Naive B cell (primary cell): Measurements from ENCODE around the gene LTBP1. TPM values are rescaled to one million over a fixed set of nuclear protein-coding genes. Genes with fewer than 3 reads are reported as not detected.
"Not testable (repeated sequence)": the region's sequence is repeated elsewhere in the genome, so short reads cannot be mapped to it uniquely, and the experiment has no call there.

Experiments
- ATAC-seq, 2 donors: fragments of 150-1000 bp; cut with Tn5 transposase; 2 replicates each; pipeline ENCODE4 v1.10.0; 2021; ENCODE audit warnings: low read depth in 2 of 2, mild to moderate bottlenecking in 2 of 2, moderate library complexity in 2 of 2
- DNase-seq: peaks from one replicate; pipeline ENCODE4 v3.0.0; 2022
- H3K27ac Mint-ChIP-seq, 6 donors: one replicate each; pipeline ENCODE4 v1.8.0; 2020 to 2022; ENCODE audit warnings: mild to moderate bottlenecking in 6 of 6, mixed read lengths in 6 of 6, moderate library complexity in 5 of 6, inconsistent platforms in 2 of 6
- H3K27me3 Mint-ChIP-seq, 3 donors: one replicate each; pipeline ENCODE4 v1.8.0; 2021 to 2022; ENCODE audit warnings: mixed read lengths in 3 of 3, mild to moderate bottlenecking in 1 of 3
- H3K36me3 Mint-ChIP-seq, 2 donors: one replicate each; pipeline ENCODE4 v1.8.0; 2020 to 2022; ENCODE audit warnings: mixed read lengths in 2 of 2, inconsistent platforms in 1 of 2, mild to moderate bottlenecking in 1 of 2
- H3K4me1 Mint-ChIP-seq, 3 donors: one replicate each; pipeline ENCODE4 v1.8.0; 2020 to 2022; ENCODE audit warnings: mixed read lengths in 3 of 3, inconsistent platforms in 1 of 3, mild to moderate bottlenecking in 1 of 3, moderate library complexity in 1 of 3
- H3K4me3 Mint-ChIP-seq, 8 donors: one replicate each; pipeline ENCODE4 v1.8.0; 2020 to 2022; ENCODE audit warnings: mild to moderate bottlenecking in 8 of 8, mixed read lengths in 8 of 8, moderate library complexity in 8 of 8, inconsistent platforms in 2 of 8
- H3K9me3 Mint-ChIP-seq, 7 donors: one replicate each; pipeline ENCODE4 v1.8.0; 2020 to 2022; ENCODE audit warnings: mixed read lengths in 7 of 7, mild to moderate bottlenecking in 5 of 7, inconsistent platforms in 2 of 7, moderate library complexity in 1 of 7
- polyA plus RNA-seq, 6 donors: library from polyadenylated mRNA; unstranded; fragments of 300-500 nt; fragmentation: Illumina TruSeq; gene quantifications; one replicate each; pipeline ENCODE4 v1.2.3, GENCODE V29; 2021; ENCODE audit warnings: low read depth in 6 of 6

The LTBP1 gene
- polyA plus RNA-seq, 6 donors from 2014 or later: 0.43 to 2.0 (median 0.92) TPM; not detected in 1

- DNase-seq: no peak
- Mint-ChIP-seq H3K27ac (no peak overlapping the region), H3K4me3 (no peak overlapping the region), H3K4me1 (no peaks in the 10 kb centered on the region), H3K27me3 (peaks cover 11 to 39% (median 31%) of the 10 kb centered on the region in 3 donors), H3K9me3 (peaks cover 0 to 17% (median 5%) of the 10 kb centered on the region in 7 donors), H3K36me3 (no peaks in the 10 kb centered on the region)
- ATAC-seq: no peak
Measured at GRCh38 chr2:32981612-32982011, 34.9 kb downstream of the LTBP1 start.

- Mint-ChIP-seq H3K9me3 (peaks cover 0 to 18% (median 6%) of the 10 kb centered on the region in 7 donors), H3K27me3 (peaks cover 11 to 40% (median 31%) of the 10 kb centered on the region in 3 donors)
- not testable (repeated sequence) for H3K4me1 Mint-ChIP-seq, H3K4me3 Mint-ChIP-seq, H3K27ac Mint-ChIP-seq, DNase-seq, ATAC-seq, H3K36me3 Mint-ChIP-seq
Measured at GRCh38 chr2:32983193-32983924, 36.6 kb downstream of the LTBP1 start.

- DNase-seq: no peak
- H3K27ac Mint-ChIP-seq: no peak overlapping the region
- peaks cover 12 to 35% (median 20%) of the 10 kb centered on the region in 3 donors for H3K27me3 Mint-ChIP-seq
- no peak for ATAC-seq
- H3K36me3 Mint-ChIP-seq: no peaks in the 10 kb centered on the region
- no peak overlapping the region for H3K4me3 Mint-ChIP-seq
- peaks cover 0 to 15% (median 6%) of the 10 kb centered on the region in 7 donors for H3K9me3 Mint-ChIP-seq
- H3K4me1 Mint-ChIP-seq: no peaks in the 10 kb centered on the region
Measured at GRCh38 chr2:32986480-32986879, 39.7 kb downstream of the LTBP1 start.

GRCh38 chr2:32988525-32988924, 41.8 kb downstream of the LTBP1 start:
- Mint-ChIP-seq H3K9me3 (peaks cover 0 to 7% (median 3%) of the 10 kb centered on the region in 7 donors), H3K36me3 (no peaks in the 10 kb centered on the region)
- ATAC-seq: no peak

GRCh38 chr2:32990556-32990955, 43.8 kb downstream of the LTBP1 start:
- H3K27ac Mint-ChIP-seq: no peak overlapping the region
- peaks cover 15 to 22% (median 18%) of the 10 kb centered on the region in 3 donors for H3K27me3 Mint-ChIP-seq
- no peak overlapping the region for H3K4me3 Mint-ChIP-seq
- DNase-seq (no peak), ATAC-seq (no peak)
- no peaks in the 10 kb centered on the region for H3K36me3 Mint-ChIP-seq
- peaks cover 0 to 12% (median 3%) of the 10 kb centered on the region in 7 donors for H3K9me3 Mint-ChIP-seq
- H3K4me1 Mint-ChIP-seq: no peaks in the 10 kb centered on the region

More at GRCh38 chr2:32988525-32988924, 41.8 kb downstream of the LTBP1 start:
- no peak overlapping the region for H3K27ac Mint-ChIP-seq
- DNase-seq: no peak
- H3K27me3 Mint-ChIP-seq: peaks cover 19 to 25% (median 22%) of the 10 kb centered on the region in 3 donors
- H3K4me3 Mint-ChIP-seq: no peak overlapping the region
- H3K4me1 Mint-ChIP-seq: no peaks in the 10 kb centered on the region

GRCh38 chr2:32991091-32991845, 44.5 kb downstream of the LTBP1 start:
- Mint-ChIP-seq H3K27me3 (peaks cover 13 to 22% (median 17%) of the 10 kb centered on the region in 3 donors), H3K27ac (no peak overlapping the region), H3K36me3 (no peaks in the 10 kb centered on the region), H3K9me3 (peaks cover 2 to 16% (median 7%) of the 10 kb centered on the region in 7 donors), H3K4me3 (no peak overlapping the region), H3K4me1 (no peaks in the 10 kb centered on the region)
- no peak for DNase-seq
- no peak for ATAC-seq

- no peaks in the 10 kb centered on the region for H3K4me1 Mint-ChIP-seq
- DNase-seq (no peak), ATAC-seq (no peak)
- H3K36me3 Mint-ChIP-seq: no peaks in the 10 kb centered on the region
- no peak overlapping the region for H3K4me3 Mint-ChIP-seq
- no peak overlapping the region for H3K27ac Mint-ChIP-seq
- H3K9me3 Mint-ChIP-seq: peaks cover 2 to 12% (median 7%) of the 10 kb centered on the region in 7 donors
- H3K27me3 Mint-ChIP-seq: peaks cover 7 to 22% (median 17%) of the 10 kb centered on the region in 3 donors
Measured at GRCh38 chr2:32993005-32993539, 46.3 kb downstream of the LTBP1 start.

- Mint-ChIP-seq H3K9me3 (peaks cover 0 to 12% (median 7%) of the 10 kb centered on the region in 7 donors), H3K4me3 (no peak overlapping the region), H3K27me3 (peaks cover 0 to 12% (median 4%) of the 10 kb centered on the region in 3 donors), H3K36me3 (no peaks in the 10 kb centered on the region), H3K4me1 (no peaks in the 10 kb centered on the region), H3K27ac (no peak overlapping the region)
- DNase-seq: no peak
- no peak for ATAC-seq
Measured at GRCh38 chr2:32997705-32998104, 51.0 kb downstream of the LTBP1 start.

- no peak overlapping the region for H3K4me3 Mint-ChIP-seq
- H3K27ac Mint-ChIP-seq: no peak overlapping the region
- peaks cover 0 to 7% (median 2%) of the 10 kb centered on the region in 7 donors for H3K9me3 Mint-ChIP-seq
- ATAC-seq: no peak
- no peaks in the 10 kb centered on the region for H3K36me3 Mint-ChIP-seq
- peaks cover 0 to under 1% (median 0%) of the 10 kb centered on the region in 3 donors for H3K27me3 Mint-ChIP-seq
- no peaks in the 10 kb centered on the region for H3K4me1 Mint-ChIP-seq
- no peak for DNase-seq
Measured at GRCh38 chr2:33000986-33001385, 54.2 kb downstream of the LTBP1 start.

GRCh38 chr2:33001823-33002222, 55.1 kb downstream of the LTBP1 start:
- Mint-ChIP-seq H3K9me3 (peaks cover 0 to 3% (median 0%) of the 10 kb centered on the region in 7 donors), H3K27me3 (no peaks in the 10 kb centered on the region), H3K27ac (no peak overlapping the region), H3K4me3 (no peak overlapping the region), H3K4me1 (no peaks in the 10 kb centered on the region), H3K36me3 (no peaks in the 10 kb centered on the region)
- DNase-seq (no peak), ATAC-seq (no peak)

- no peak for ATAC-seq
- Mint-ChIP-seq H3K27me3 (no peaks in the 10 kb centered on the region), H3K9me3 (no peaks in the 10 kb centered on the region), H3K4me3 (no peak overlapping the region), H3K36me3 (no peaks in the 10 kb centered on the region), H3K4me1 (no peaks in the 10 kb centered on the region), H3K27ac (no peak overlapping the region)
- no peak for DNase-seq
Measured at GRCh38 chr2:33002863-33003262, 56.1 kb downstream of the LTBP1 start.

GRCh38 chr2:33005057-33005456, 58.3 kb downstream of the LTBP1 start:
- H3K36me3 Mint-ChIP-seq: no peaks in the 10 kb centered on the region
- H3K27ac Mint-ChIP-seq: no peak overlapping the region
- peaks cover 0 to 12% (median 9%) of the 10 kb centered on the region in 3 donors for H3K27me3 Mint-ChIP-seq
- H3K4me3 Mint-ChIP-seq: no peak overlapping the region
- no peaks in the 10 kb centered on the region for H3K9me3 Mint-ChIP-seq
- DNase-seq (no peak), ATAC-seq (no peak)
- no peaks in the 10 kb centered on the region for H3K4me1 Mint-ChIP-seq

- H3K9me3 Mint-ChIP-seq: no peaks in the 10 kb centered on the region
- no peaks in the 10 kb centered on the region for H3K36me3 Mint-ChIP-seq
- H3K4me3 Mint-ChIP-seq: no peak overlapping the region
- peaks cover 4 to 17% (median 9%) of the 10 kb centered on the region in 3 donors for H3K27me3 Mint-ChIP-seq
- H3K4me1 Mint-ChIP-seq: no peaks in the 10 kb centered on the region
- no peak for ATAC-seq
- DNase-seq: no peak
- no peak overlapping the region for H3K27ac Mint-ChIP-seq
Measured at GRCh38 chr2:33008716-33009115, 62.0 kb downstream of the LTBP1 start.
